H7 (cell line): ENCODE measurements around the gene NSL1. TPM values are rescaled to one million over a fixed set of nuclear protein-coding genes. Genes with fewer than 3 reads are reported as not detected.
A peak's percentile ranks its signal among the peaks of the same experiment; 100 is the strongest.

Source experiments
- DNase-seq: peaks from one replicate; pipeline ENCODE4 v3.0.0; 2012
- H3K27me3 ChIP-seq: 2 replicates; pipeline ENCODE4 v1.6.0; 2011; ENCODE audit warnings: mild to moderate bottlenecking, low read length; ENCODE audit not compliant: control insufficient read depth, insufficient read depth
- H3K36me3 ChIP-seq: replicated peaks from 2 replicates; pipeline ENCODE4 v1.5.1; 2011; ENCODE audit warnings: low read length; ENCODE audit not compliant: control insufficient read depth, insufficient read depth
- H3K4me3 ChIP-seq: 2 replicates; pipeline ENCODE4 v1.5.1; 2011; ENCODE audit warnings: low read depth, mild to moderate bottlenecking, control low read depth, low read length, moderate library complexity; ENCODE audit not compliant: insufficient read depth
- total RNA-seq: library from RNA; depleted of rRNA; stranded (reverse); fragments of >200 nt; shearing (Covaris generic); gene quantifications from 2 replicates; pipeline ENCODE4 v1.2.3, GENCODE V29; 2014

NSL1 gene
- total RNA-seq, 1 experiment from 2014 or later = 108 TPM

GRCh38 chr1:212699104-212699624, 92.4 kb downstream of the NSL1 start:
- Histone ChIP-seq H3K4me3 (peak overlapping the region; percentile 57), H3K36me3 (no peaks in the 10 kb centered on the region), H3K27me3 (peaks cover 68% of the 10 kb centered on the region)
- peak; percentile 91 for DNase-seq

DNA sequence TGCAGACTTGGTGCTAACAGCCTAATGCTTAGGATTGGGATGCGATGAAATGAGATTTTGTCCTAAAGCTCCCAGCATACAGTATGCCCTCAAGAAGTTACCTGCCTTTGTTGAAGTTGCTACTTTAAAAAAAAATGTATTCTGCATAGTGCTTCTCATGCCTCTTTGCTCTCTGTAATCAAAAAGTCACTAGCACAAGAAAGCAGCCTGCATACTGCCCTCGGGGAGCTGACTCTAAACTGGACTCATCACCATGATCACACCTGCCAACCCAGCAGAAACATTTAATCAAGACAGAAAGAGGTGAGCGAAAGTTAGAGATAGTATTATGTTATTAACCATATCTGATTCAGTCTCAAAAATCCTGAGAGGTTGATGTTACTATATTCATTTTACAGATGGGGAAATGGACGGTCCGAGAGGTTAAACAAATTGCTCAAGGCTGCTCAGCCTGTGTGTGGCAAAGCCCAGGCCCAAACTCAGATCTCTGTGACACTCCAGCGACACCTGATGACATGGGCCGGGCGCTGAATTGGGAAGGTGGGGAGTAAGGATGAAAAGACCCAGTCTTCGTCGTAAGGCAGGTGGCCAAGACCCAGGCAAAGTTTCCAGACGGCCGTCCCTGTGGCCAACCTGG, 93.0 kb downstream of the NSL1 start:
- H3K4me3 ChIP-seq = peak overlapping the region; percentile 57
- H3K36me3 ChIP-seq = no peaks in the 10 kb centered on the region
- peaks cover 62% of the 10 kb centered on the region for H3K27me3 ChIP-seq
- DNase-seq = no peak

GRCh38 chr1:212696721-212697331, 94.8 kb downstream of the NSL1 start:
- peaks cover 49% of the 10 kb centered on the region for H3K27me3 ChIP-seq
- H3K4me3 ChIP-seq = no peak overlapping the region
- H3K36me3 ChIP-seq = no peaks in the 10 kb centered on the region
- DNase-seq = no peak

DNA sequence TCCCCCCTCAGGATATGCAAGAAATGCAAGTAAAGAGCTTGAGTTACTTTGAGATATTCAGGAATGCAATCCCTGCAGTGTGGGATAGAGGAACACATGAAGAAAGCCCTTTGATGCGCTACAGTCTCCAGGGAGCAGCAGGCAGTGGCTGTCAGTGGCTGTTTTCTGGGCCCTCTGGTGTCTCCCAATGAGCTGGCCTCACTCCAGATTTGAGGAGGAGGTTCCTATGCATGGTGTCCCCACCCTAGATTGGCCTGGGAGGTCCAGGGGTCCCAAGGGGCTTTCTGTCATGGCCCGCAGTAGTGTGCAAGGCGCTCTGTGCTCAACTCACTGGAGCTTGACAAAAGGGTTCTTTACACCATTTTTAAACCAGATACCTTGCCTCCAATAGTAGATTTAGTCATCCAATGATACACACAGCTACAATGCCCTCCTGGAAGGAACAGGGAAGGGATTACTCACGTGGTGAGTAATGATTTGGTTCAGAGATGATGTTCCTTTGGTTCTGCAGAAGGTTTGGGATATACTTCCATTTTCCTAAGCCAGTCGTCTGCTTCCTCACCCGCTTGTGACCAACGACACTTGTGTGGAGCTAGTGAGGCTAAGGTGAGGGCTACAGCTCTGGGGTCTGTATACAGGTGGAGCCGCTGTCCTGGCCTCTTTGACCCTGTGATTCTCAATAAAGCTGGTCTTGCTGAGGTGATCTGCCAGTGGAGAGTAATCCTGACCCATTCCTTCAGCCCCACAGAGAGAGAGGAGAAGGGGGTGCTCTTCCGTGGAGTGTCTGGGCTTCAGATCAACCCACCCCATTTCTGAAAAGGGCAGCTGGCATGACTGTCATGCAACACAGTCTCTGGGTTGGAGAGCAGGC, 98.6 kb downstream of the NSL1 start:
- peak; percentile 55 for DNase-seq
- H3K36me3 ChIP-seq = no peaks in the 10 kb centered on the region
- H3K27me3 ChIP-seq = peaks cover 12% of the 10 kb centered on the region
- H3K4me3 ChIP-seq = no peak overlapping the region

DNA sequence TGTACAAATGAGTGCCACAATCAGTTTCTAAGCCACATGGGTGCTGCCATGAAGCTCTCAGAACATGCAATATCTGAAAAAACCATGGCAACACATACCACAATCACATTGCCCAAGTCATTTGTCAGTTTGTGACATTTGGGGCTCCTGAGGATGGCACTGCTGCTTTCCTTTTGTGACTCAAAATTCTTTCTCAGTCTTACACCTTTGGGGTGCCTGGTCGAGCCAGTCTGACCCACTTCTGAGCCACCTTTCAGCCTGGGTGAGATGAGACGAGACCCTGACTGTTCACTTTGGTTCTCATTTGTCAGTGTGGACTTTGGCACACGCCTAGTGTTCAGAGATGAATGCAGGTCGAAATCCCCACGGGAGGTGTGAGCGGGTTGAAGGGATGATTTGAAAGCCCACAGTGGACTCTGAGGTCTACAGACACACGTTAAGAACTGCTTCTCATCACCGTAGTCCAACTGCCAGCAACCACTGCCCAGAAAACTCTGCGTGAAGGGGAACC, 100.0 kb downstream of the NSL1 start:
- Histone ChIP-seq H3K4me3 (no peak overlapping the region), H3K27me3 (0 out of 2 replicates have a peak, but pooled peaks cover 1% of the 10 kb centered on the region), H3K36me3 (no peaks in the 10 kb centered on the region)
- no peak for DNase-seq

DNA sequence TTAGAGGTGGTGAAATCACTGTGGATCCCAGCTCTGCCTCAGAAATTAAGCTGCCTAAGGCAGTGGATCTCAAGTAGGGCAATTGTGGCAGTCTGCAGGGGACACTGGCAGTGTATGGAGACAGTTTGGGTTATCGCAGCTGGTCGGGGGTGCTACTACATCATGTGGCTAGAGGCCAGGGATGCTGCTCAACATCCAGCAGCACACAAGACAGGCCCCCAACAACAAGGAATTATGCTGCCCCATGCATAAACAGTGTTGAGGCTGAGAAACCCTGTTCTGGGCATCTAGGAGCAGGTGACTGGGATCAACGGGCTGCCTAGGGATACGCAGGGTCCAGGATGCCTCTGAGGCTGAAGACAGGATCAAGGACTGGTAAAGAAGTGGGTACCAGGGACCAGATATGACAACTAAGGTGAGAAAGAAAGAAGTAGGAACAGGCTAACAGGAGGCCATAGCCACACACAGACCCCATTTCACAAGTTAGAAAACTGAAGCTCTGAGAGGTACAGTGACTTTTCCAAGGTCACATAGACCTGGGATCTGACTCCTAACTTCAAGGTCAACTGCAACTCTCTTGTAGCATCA, 100.7 kb downstream of the NSL1 start:
- H3K27me3 ChIP-seq = no peaks in the 10 kb centered on the region
- DNase-seq = no peak
- no peak overlapping the region for H3K4me3 ChIP-seq
- H3K36me3 ChIP-seq = no peaks in the 10 kb centered on the region

DNA sequence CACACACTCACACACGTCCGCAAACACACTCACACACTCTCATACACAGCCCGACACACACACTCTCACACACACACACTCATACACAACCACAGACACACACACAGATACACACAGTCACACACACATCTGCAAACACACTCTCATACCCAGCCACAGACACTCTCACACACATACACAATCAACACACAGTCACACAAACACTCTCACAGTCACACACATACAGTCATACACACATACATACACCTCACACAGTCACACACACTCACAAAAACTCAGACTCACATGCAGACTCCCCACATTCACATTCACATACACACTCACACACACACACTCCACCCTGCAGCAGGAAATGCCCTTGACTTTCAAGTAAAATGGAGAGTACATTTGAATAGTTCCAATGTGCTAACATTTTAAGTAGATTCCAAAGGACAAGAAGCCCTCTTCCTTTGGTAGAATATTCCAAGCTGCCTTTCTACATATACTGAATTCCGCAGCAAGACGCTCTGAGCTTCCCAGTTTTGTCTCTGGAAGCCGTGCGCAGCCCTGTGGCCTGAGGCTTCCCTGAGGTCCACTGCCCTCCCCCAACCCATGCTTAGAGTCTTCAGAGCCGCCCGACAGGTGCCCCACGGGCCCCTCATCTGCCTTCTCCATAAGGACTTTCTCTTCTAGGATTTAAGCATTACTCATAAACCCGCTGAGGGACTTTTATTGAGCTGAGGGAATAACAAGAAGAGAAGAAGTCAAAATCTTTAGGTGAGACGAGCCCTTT, 101.6 kb downstream of the NSL1 start:
- no peak for DNase-seq
- H3K27me3 ChIP-seq = no peaks in the 10 kb centered on the region
- no peaks in the 10 kb centered on the region for H3K36me3 ChIP-seq
- no peak overlapping the region for H3K4me3 ChIP-seq

GRCh38 chr1:212689196-212689725, 102.3 kb downstream of the NSL1 start:
- no peaks in the 10 kb centered on the region for H3K36me3 ChIP-seq
- H3K27me3 ChIP-seq = no peaks in the 10 kb centered on the region
- DNase-seq = no peak
- H3K4me3 ChIP-seq = no peak overlapping the region

DNA sequence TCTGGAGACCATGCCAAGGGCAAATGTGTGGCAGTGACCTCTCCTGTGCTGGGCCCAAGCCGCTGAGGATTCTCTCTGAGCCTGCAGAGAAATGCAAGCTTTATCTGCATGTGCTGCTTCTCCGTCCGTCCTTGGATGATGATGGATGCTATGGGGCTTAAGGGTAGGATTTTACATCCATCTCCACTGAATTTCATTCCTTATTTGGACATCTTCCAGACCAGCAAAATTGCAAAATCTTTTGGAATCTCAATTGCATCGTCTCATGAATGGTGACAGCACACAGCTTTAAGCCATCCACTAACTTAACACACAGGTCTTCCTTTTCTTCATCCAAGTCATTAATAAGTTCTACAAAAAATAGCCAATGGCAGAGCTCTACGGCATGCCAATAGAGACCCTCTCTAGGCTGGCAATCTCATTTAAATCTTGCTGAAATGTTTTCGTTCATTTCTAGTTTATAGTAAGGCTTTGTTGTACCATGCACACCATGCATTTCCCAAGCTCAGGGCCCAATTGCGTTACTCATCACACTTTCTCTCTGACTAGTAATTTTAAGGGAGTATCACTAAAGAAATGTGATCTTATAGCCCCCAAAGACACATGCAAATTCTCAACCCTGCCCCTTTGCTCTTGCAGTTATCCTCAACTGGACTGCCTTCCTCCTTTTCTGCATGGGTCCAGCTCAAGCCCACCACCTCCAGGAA, 103.1 kb downstream of the NSL1 start:
- Histone ChIP-seq H3K27me3 (no peaks in the 10 kb centered on the region), H3K4me3 (no peak overlapping the region), H3K36me3 (no peaks in the 10 kb centered on the region)
- DNase-seq = no peak

- Histone ChIP-seq H3K36me3 (no peaks in the 10 kb centered on the region), H3K4me3 (no peak overlapping the region), H3K27me3 (no peaks in the 10 kb centered on the region)
- no peak for DNase-seq
Observed at GRCh38 chr1:212687811-212688210, 103.8 kb downstream of the NSL1 start.

DNA sequence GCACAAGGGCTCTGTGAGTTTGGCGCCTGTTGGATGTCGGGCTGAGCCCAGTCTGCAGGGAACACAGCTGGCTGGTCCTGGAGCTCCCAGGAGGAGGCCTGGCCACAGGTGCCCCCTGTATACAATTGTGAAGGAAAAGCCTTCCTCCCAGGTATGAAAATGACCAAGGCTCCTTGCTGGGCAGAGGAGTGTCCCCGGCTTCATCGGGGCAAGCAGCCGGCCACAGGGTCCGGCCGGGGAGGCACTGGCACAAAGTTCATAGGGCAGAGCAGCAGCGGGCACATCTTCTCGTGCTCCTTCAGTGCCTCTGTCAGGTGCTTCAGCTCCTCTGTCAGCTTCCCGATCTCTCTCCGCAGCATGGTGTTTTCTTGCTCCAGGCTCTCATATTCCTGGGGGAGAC, 105.0 kb downstream of the NSL1 start:
- no peak for DNase-seq
- H3K36me3 ChIP-seq = no peaks in the 10 kb centered on the region
- no peaks in the 10 kb centered on the region for H3K27me3 ChIP-seq
- no peak overlapping the region for H3K4me3 ChIP-seq

DNA sequence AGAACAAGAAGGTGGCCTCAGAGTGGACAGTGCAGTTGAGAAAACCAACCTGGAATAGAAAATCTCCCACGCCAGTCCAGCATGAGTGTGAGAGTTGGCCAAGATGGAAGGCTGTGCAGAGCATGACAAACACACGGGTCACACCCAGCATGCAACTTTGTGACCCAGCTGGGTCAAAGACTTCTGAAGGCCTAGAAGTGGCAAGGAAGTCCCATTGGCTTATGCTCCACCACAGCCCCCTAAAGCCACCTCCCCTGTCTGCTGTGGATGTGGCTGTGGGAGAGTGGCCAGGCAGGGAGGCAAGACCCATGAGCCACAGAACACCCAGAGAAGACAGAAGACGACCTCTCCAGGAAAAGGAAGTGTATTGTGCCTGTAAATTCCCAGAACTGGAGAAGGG, 105.5 kb downstream of the NSL1 start:
- Histone ChIP-seq H3K27me3 (no peaks in the 10 kb centered on the region), H3K36me3 (no peaks in the 10 kb centered on the region), H3K4me3 (no peak overlapping the region)
- DNase-seq = no peak

GRCh38 chr1:212685429-212685828, 106.1 kb downstream of the NSL1 start:
- DNase-seq = no peak
- Histone ChIP-seq H3K27me3 (no peaks in the 10 kb centered on the region), H3K36me3 (no peaks in the 10 kb centered on the region), H3K4me3 (no peak overlapping the region)
